ENCODE measurements around the gene SLC4A5.

SLC4A5 gene

GRCh38 chr2:74343316-74343715 lies at the start of gene SLC4A5:
SLC4A5 (minus strand) TSS chr2:74343416; CDS start chr2:74315023, 28,393 bp downstream.
- DNase-seq (ENCODE audit: low read depth): no peak

GRCh38 chr2:74392449-74392743 lies 49.2 kb upstream of the SLC4A5 start:
- no peak for DNase-seq (ENCODE audit: low read depth)

DNA sequence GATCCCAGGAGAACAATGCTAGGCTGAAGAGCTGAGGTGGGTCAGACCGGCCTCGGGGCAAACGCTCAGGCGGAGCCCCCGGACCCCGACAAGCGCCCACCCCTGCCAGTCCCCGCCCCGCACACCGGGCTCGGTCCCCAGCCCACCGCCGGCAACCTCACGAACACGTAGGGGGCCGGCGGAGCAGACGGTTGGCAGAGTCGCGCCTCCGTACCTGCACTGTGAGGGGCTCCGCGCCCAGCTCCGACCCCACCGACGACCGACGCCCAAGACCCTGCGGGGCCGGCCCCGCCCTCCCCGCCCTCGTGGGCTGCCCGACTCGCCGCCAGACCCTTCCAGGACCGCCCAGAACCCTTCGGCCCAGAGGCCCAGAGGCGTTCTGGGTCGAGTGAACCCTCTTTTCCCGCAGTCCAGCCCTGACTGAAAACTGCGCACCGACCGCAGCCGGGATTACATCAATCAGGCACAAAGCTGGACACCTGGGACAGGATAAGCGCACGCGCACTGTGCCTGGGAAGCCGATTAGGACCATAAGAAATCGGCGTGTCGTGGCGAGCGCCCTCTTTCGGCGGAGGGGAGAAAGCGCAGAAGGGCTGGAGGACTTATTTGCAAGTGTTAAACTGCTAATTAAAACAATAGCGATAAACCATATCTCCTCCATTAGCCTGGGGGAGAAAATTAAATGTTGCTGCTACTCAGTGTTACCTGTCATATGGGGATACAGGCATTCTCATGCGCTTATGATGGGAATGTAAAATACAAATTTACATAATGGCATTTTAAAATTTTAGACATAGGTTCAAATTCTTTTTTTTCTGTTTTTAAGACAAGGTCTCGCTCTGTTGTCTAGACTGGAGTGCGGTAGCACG lies 48.6 kb upstream of the SLC4A5 start:
- peak; percentile 85 for DNase-seq (ENCODE audit: low read depth)

GRCh38 chr2:74391209-74391579 lies 48.0 kb upstream of the SLC4A5 start:
- DNase-seq (ENCODE audit: low read depth): peak; percentile 12

DNA sequence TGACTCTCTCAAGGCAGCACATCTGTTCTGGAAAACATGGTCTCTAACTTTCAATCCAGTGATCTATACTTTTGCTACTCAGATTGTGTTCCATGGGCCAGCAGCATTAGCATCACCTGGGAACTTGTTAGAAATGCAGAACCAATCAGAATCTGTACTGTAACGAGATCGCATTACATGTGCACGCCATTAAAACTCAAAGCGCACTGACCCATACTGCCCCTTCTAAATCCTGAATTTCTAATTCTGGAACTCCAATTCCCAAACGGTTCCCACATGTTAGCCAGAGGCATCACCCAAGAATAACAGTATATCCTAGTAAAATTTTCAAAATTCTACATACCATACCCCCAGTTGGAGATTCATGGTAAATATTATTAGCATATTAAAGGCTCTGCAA lies 47.4 kb upstream of the SLC4A5 start:
- no peak for DNase-seq (ENCODE audit: low read depth)

DNA sequence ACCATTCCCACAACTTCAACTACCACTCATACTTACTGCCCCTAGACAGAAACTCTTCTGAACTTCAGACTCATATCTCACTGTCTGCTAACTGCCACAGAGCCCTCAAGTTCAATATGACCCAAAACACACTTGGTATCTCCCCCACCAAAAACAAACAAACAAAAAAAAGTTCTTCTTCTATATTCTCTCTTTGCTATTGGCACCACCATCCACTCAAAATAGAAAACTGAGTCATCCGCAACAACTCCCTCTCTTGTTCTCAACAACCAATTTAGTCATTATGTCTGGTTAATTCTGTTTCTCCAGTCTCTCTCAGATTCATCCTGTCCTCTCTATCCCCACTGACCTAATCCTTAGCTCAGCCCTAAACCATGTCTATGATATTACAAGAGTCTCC lies 44.1 kb upstream of the SLC4A5 start:
- no peak for DNase-seq (ENCODE audit: low read depth)

- DNase-seq (ENCODE audit: low read depth): peak; percentile 36
These were observed 42.2 kb upstream of the SLC4A5 start for GRCh38 chr2:74385396-74385795.

GRCh38 chr2:74384051-74384450 lies 40.8 kb upstream of the SLC4A5 start:
- DNase-seq (ENCODE audit: low read depth): no peak

- no peak for DNase-seq (ENCODE audit: low read depth)
These were observed 40.0 kb upstream of the SLC4A5 start for GRCh38 chr2:74383254-74383653.

DNA sequence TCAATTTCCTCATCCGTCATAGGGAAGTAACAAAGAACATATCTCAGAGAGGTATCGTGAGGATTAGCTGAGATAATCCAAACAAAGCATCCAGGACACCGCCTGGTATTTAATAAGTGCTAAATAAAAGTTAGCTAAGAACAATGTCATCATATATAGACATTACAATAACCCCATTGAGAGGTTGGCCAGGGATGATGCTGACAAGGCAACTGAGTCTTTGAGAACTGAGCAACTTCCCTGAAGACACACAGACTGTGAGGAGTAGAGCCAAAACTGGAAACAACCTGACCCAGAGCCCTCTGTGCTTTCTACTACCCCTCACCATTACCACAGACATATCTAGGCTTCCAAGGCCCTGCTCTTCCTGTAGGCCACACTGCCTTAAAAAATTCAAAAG lies 38.5 kb upstream of the SLC4A5 start:
- no peak for DNase-seq (ENCODE audit: low read depth)

- DNase-seq (ENCODE audit: low read depth): no peak
These were observed 36.9 kb upstream of the SLC4A5 start, which contains the start of gene DCTN1 for GRCh38 chr2:74379851-74380789. DCTN1 (minus strand) TSS chr2:74380311; CDS start chr2:74380037, 274 bp downstream.

DNA sequence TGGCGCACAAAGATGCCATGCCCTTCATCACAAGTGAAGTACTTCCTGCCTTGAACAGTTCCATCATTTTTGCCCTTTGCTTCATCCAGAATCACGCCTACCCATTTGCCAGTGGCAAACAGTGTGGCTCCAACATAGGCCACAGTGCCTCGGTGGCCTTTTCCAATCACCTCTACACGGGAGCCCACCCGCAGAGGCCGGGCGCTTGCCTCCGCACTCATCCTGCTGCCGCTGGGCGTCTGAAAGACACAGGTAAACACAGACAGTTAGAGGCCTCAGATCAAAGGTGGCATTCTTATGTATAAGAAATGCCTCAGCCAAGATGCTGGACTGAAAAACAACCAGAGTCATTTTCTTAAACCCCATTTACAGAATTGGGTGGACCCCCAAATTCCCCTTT lies 34.8 kb upstream of the SLC4A5 start:
- no peak for DNase-seq (ENCODE audit: low read depth)

DNA sequence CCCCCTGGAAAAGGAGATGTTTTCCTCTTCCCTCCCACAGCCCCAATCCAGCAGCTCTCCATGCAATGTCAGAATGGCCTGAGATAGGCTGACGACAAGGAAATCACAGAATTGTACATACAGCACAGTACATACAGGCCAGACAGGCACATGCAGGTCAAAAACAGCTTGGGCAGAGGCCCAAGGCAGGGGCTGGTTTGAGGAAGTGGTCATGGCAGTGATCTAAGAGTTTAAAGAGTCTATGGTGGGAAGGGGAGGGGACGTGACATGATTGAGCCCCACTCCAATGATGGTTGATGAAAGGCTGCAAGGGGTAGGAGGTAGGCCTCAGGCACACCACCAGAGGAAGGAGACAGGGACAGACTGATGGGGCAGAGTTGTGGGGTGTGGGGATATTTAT lies 32.6 kb upstream of the SLC4A5 start:
- DNase-seq (ENCODE audit: low read depth): peak; percentile 9

GRCh38 chr2:74374509-74375205 lies 31.4 kb upstream of the SLC4A5 start:
- DNase-seq (ENCODE audit: low read depth): no peak

- no peak for DNase-seq (ENCODE audit: low read depth)
These were observed 30.8 kb upstream of the SLC4A5 start for GRCh38 chr2:74373985-74374384.

DNA sequence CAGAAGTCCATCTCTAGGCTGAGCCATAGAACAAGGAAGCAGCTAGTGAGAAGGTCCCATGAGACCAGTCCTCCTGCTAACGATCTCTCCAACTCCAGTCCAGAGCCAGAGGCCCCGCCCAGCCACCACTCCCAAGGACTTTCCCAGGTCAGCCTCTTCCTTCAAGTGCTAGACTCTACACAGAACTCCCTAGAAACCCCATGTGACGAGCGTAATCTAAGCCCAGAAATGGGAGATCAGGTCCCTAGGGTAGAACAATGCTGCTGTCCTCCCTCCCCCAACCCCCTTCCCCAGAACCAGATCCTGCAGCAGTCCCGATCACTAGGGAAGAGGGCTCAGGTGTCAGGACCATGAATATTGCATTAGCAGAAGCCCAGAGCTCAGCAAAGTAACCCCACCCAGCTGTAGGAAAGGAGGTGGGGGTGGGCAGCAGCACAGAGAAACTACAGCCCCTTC lies 30.0 kb upstream of the SLC4A5 start:
- DNase-seq (ENCODE audit: low read depth): no peak

DNA sequence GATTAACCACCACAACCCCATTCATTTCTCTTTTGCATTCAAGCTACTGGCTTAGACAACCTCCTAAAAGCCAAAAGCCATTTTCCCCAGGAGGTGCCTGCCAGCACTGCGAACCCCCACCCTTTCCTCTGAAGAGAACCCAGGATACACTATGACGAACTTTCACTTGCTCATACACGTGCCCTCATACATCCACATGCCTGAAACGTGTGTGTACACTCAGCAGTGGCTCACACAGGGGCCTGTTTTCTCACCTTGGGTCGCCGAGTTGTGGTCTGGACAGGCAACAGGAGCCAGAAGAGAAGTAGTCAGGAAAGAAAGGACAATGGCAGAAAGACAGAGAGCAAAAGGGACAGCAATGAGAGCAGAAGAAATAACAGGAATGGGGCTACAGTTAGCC lies 29.5 kb upstream of the SLC4A5 start:
- no peak for DNase-seq (ENCODE audit: low read depth)

DNA sequence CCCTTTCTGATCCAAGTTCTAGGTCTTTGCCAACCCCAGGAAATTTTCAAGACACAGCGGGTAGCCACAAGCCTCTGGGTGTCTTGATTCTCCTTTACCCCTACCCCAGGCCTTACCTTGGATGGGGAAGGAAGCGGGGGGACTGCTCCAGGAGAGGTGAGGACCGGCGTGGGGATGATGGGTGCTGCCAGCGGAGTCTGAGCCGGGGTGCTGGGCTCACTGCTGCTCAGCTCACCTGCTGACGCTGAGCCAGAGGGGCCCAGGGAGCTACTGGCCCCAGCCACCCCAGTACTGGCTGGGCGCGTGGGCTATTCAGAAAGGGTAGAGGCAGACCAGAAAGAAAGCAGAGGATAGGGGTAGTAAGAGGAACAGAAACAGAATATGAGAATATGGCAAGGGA lies 28.2 kb upstream of the SLC4A5 start:
- DNase-seq (ENCODE audit: low read depth): no peak

DNA sequence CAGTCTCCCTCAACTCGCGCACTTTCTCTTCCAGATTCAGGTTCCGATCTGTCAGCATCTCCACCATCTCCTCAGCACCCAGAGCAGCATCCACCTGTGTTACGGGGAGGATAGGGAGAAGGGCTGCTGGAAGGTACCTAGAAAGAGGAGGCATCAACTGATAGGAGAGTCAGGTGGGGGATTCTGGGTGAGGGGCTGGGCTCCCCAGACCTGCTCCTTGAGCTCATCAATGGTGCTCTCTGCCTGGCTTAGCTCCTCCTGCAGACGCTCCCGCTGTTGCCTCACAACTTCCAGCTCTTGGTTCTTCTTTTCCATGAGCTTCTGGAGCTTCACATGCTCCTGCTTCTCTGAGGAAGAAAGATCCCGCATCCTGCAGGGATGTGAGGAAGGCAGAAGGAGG lies 26.8 kb upstream of the SLC4A5 start:
- no peak for DNase-seq (ENCODE audit: low read depth)

DNA sequence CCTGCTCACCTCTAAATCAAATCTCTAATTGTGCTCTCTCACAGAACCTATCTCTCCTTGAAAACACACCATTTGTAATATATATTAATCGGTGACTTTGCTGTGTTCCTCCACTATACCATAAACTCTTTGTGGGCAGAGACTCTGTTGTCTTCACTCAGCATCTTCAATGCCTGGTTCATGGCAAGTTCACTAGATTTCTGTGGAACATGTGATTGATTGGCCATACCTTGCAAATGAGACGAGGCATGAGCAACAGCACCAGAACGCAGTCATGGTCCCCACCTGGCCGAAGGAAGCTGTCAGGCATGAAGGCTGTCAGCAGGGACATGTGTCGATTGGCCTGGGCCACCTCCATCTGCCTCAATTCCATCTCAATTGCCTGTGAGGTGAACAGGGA lies 25.3 kb upstream of the SLC4A5 start:
- no peak for DNase-seq (ENCODE audit: low read depth)

- DNase-seq (ENCODE audit: low read depth): no peak
These were observed 24.6 kb upstream of the SLC4A5 start for GRCh38 chr2:74367789-74368188.

DNA sequence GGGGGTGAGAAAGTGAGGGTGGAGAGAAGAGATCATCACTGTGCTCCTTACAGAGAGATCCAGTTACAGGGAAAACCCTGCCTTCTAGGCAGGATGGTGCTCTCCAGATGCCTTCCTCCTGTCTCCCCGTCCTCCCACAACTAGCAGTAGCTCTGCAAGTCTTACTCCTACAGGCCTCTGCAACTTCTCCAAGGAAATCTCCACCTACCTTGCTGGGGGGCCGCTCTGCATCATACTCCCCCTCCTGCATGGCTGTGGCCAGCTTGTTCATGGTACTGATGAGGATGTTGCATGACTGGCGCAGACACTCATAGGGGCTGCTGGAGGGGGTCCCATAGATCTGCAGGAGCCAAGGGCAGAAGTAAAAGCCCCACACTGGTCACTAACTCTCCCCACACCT lies 22.8 kb upstream of the SLC4A5 start:
- DNase-seq (ENCODE audit: low read depth): no peak
